HG02588 (cell line): ENCODE measurements around the gene NRP1.
"Not testable (repeated sequence)": the region's sequence is repeated elsewhere in the genome, so short reads cannot be mapped to it uniquely, and the experiment has no call there.

Source experiments
- ATAC-seq: cut with Tn5 transposase; IDR thresholded peaks from one replicate; pipeline ENCODE4 v1.9.1; 2021; ENCODE audit warnings: mild to moderate bottlenecking, moderate library complexity; ENCODE audit not compliant: unreplicated experiment

Gene NRP1

DNA sequence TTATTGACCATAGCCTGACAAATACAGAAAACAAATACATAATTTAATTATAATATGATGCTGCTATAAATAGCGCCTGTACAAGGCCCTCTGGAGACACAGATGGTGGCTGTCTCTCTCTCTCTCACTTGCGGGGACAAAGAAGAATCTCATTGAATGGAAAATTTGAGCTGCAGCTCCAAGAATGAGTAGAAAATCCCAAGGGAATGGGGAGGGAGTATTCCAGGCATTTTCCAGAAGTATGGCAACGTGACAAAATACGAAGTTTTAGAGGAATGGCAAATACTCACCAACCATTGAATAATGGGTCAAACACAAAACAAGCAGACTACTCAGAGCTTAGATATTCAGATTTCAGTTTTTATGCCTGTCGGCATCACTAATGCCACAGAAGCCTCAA, 179.9 kb downstream of the NRP1 start:
- ATAC-seq: no peak

DNA sequence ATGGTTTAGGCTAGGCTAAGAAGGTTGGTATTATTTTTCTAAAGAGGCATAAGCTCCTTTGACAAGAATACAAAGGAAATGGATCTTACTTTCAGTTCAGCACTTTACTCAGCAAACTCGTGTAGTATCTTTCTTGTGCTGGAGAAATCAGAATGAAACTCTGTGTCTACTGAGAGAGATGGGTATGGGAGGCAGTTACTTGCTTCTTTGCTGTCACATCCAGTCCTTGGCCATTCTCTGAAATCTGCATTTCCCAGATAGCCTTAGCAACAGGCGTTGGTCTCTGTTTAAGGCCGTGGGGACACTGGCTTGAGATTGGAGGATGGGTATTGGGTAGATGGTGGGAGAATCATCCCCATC, 180.5 kb downstream of the NRP1 start:
- no peak for ATAC-seq

DNA sequence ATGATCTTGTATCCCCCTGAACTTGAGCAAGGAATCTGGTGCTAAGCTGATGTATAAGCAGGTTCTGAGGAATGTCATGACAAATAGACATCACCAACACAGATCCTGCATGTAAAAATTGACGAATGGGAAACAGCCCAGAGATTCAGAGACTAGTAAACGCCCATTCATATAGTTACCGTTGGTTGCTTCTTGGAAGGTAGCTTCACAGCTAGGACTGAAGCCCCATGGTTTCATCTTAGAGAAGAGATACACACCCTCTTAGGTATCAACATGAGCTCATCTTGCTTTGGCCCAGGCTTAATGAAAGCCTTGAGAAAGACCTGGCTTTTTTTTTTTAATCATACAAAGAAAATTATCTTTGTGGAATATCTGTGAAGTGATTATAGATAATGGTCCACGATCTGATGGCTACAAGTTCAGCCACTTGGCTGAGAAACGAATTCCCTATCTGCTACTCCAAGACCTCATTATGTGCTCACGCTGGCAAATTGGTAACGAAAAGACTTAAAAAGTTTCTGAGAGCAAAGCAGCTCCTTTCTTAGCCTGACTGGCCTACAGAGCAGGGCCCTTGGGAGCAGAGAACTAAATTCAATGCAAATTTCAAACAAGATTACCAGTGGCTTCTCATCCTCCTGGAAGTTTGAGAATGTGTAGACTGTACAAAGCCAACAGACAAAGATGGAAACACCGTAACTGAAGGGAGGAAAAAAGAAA, 181.1 kb downstream of the NRP1 start:
- ATAC-seq: no peak

DNA sequence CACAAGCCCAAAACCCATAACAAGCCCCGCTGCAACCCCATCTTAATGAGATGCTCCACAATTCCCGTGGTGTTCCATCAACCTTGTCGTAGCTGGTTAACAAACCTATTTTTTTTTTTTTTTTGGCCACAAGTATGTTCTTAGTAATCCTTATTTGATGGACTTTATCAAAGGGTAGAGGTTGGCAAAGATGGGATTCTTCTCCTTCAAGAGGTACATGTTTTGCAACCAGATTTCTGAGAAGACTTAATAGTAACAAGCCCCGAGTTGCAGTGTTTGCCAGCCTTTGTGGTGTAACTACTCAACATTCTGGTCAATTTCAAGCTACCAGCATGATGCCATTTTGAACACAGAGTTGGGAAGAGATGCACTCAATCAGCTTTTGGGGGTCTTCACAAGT, 181.7 kb downstream of the NRP1 start:
- ATAC-seq: no peak

DNA sequence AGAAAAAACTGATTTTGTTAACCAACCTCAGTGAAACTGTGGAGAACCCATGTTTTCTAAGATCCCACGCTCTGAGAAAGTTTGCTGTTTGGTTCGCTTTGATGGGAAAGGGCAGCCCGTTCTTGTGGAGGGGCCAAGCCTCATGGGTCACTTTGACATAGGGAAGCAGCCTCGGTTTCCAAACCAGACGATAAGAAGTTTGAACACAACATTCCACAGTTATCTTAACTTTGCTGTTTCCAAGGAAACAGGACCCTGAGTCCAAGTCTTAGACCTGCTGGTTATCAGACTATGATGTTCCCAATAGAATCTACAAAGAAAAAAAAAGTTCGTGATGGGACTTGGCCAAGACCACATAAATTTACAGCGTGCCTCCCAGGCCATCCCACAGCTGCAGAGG, 182.3 kb downstream of the NRP1 start:
- ATAC-seq: no peak

DNA sequence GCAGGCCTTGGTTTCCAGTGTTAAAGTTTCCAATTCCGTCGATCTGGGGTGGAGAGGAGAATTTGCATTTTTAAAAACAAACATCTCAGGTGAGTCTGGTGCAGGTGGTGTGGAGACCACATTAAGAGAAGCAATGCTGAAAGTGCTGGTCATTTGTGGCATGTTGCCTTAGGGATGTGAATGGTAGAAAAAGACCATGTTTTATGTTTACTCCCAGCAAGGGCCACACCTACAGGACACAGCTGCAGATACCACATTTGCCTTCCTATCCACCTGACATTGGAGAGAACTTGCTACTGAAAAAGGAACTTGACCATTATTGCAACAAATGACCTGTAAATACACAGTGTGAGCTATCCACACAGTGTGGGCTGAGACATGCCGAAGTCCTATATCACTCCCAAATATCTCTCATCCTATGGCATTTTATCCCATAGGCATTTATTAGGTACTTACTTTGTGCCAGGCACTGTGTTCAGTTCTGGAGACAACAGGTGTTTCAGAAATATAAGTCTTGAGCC, 183.1 kb downstream of the NRP1 start:
- ATAC-seq: peak; percentile 47

DNA sequence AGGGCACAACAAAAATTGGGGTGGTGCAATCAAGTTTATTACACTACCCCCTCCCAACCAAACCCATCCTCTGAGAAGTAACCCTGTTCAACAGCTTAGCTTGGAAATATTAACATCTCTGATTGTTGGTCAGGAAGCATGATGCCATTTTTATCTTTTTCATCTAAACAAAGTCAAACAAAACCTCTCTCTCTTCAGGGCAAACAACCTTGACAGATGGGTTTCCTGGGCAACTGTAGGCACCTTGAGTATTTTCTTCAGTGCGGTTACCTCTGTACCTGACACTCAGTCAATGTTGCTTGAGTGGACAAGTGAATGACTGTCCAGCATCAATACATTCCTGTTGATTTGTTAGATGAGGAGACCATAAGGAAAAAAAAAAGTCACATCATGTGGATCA, 183.6 kb downstream of the NRP1 start:
- no peak for ATAC-seq

DNA sequence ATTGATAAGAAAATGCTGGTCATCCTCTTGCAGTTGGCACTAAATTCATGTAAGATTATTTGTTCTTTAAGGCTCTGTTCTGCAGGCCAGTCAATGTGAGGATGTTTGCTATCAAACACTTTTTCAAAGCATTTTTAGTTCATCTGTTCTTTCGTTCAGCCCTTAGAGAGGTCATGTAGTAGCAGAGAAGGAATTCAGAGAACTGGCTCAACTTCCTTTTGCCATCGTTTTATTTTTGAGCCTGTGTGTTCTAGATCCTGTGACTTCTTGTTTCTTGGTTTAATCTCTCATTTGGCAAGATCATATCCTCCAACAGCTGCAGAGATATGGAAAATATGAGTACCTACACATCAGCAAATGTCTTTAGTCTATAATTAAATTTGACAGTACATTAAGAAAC, 184.3 kb downstream of the NRP1 start:
- no peak for ATAC-seq

DNA sequence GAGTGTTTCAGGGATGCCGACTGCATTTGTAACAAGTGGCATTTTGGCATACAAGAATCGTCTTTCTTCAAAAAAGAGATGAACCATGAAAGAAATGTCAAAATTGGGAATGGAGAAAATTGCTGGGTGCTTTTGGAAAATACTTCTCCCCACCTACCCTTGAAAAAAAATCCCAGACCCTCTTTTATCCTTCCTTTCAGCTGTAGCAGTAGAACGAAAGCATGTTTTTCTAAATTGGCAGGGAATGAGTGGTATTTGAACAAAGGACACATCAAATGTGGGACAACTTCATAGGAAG, 187.5 kb downstream of the NRP1 start:
- ATAC-seq: no peak

DNA sequence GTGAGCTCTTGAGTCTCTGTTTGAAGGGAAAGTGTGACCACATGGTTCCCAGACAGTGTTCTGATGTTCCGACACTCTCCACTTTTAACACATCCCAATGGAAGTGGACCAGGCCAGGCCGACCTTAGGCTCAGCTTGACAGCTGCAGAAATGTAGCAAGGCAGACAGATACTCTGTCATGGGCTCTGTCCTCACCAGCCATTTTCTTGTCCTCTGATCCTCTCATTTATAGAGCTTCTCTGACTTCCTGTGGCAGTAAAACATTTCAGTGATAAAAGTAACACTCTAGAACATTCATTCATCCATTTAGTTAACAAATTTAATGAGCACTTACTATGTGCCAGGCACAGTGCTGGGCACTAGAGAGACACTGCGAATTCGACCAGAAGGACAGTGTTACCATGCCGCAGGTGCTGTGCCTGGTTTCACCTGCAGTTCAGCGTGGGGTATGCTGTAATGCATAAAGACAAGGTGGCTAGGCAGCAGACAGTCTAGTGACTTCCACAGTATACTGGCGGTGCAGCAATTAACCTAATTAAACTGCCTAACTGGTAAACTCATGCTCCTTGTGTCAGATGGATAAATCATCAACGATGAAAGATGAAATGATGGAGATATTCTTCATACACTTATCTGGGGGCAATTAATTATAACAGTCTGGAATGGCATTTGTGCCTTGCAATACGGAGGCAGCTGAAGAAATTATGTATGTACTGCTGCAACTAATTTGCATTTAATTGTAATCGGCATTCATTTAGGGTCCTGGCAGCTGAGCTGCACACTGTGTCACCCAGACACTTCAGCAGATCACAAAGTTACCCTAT, 188.1 kb downstream of the NRP1 start:
- ATAC-seq: no peak

DNA sequence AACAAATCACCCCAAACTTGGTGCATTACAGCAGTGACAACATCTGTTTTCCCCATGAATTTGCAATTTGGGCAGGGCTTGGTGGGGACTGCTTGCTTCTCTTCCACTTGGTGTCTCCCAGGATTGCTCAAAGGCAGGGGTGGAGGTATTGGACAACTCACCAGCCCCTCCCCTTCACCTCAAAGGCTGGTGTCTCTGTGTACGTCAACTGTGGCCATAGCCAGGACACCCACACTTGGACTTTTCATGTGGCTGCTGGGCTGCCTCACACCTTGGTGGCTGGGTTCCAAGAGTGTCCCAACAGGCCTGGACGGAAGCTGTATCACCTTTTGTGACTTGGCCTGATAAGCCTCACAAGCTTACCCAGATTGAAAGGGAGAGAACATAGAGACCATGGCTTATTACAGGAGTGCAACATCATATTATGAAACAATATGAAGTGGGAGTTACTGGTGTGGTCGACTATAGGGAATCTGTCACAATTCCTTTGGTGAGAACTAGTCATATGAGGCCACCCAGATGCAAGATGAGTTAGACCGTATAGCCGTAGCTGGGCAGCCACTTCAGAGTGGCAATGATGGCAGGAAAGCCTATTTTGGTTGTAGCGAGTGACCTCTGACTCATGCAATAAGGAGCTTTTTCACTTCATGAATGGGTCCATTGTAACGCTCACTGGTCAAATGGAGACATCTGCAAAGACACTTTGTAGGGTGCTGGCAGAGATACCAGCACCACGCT, 188.8 kb downstream of the NRP1 start:
- no peak for ATAC-seq

DNA sequence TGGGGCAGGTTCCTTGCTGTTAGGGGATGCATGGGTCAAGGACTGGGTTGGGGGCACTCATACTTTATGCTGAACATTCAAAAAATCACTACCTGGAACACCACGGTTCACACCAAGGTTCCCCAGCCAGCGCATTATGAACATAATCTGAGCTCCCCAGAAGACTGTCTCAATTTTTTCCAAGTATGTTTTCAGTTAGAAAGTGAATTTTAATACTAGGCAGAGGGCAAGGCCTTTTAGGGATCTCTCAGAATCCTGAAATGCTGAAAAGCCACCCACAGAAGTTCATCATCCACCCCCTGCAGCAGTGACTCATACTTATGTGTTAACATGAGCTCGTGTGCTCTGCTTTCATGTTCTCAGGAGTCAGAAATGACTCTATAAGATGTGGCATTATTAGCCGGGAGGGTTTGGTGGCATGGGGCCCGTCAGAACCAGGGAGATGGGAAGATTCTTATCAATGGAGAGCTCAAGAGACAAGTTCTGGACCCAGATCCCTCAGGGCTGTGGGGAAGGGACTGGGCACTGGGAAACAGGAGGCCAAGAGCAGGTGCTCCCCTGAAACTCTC, 191.2 kb downstream of the NRP1 start:
- ATAC-seq: peak; percentile 49

DNA sequence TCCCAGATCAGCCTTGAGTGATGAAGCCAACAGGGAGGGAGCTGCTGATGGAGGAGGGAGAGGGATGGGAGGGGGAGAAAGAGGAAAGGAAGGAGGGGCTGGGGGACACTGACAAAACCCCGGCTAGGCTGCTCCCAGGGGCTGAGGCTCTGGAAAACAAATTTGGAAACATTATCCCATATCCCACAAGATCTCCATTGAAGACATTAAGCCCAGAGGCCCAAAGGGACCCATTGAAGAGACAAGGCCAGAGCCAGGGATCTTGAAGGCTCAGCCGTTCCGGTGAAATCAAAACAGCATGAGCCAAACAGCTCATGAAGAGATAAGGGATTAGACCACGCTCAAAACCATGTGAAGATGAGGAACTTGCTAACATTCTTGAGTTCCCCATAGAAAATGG, 192.2 kb downstream of the NRP1 start:
- no peak for ATAC-seq

DNA sequence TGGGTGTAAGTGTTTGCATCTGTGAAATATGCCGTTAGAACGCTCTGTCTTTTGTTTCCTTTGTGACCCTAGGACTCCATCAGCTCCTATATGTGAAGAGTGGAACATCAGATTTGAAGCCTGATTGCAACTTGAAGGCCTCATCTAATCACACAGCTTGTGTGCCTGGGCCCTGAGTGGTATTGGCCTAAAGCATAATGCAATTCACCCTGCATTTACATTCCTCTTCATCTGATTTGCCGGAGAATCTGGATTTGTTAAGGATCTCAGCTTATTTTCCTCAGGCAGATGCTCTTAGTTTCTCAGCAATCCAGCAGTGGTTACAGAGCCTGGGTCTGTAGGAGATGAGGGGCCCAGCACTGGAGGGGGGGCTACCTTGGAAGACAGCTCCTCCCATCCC, 193.2 kb downstream of the NRP1 start:
- no peak for ATAC-seq

DNA sequence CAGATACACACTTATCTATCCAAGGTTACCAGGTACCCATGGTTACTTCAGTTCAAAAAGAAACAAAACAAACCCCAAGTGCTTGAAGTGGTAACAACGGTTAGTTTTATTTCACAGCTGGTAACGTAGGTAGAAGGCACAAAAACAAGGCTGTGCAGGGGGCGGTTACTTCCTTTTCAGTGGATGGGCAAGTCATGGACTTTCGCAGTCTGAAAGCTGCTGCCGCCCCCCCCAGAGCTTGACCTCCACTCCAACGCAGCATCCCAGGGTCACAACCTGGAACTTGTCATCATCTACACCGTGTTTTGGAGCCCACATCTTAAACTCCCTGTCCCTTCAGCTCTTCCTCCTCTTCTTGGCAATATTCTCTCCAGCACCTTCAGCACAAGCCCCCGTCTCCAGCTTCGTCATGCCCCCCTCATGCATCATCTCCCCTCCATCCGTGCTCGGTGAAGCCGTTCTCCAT, 195.3 kb downstream of the NRP1 start:
- ATAC-seq: no peak

DNA sequence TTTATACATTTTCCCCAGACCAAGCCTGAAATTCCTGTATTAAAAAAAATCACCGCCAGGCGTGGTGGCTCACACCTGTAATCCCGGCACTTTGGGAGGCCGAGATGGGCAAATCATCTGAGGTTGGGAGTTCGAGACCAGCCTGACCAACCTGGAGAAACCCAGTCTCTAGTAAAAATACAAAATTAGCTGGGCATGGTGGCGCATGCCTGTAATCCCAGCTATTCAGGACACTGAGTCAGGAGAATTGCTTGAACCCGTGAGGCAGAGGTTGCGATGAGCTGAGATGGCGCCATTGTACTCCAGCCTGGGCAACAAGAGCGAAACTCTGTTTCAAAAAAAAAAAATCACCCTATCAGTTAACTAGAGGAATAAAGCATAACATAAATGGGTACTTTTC, 195.8 kb downstream of the NRP1 start:
- ATAC-seq: not testable (repeated sequence)

DNA sequence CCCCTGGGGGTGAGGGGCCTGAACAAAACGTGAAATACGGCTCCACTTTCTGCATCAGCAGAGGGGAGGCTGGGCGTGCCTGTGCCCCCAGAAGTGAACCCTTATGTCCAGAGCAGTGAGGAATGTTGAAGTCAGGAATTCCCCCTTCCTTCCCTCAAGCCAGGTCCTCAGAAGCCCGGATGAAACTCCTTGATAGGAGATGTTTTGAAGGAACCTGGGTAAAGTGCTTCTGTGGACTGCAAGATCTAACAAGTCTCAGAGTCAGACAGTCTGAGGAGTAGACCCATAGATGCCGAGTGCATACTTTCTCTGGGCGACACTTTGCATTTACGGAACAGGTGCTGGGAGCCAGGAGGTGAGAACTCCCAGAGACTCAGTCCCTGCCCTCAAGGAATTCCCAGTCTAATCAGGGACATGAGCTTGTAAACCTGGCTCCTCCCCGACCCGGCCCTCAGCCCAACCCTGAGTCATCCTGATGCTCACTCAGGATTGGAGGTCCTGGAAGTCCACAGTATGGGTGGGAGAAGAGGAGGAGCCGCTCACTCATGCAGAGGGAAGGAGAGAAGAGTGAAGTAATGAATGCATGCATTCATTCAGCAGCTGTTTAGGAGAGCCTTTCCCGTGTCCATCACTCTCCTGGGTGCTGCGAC, 197.0 kb downstream of the NRP1 start:
- no peak for ATAC-seq

DNA sequence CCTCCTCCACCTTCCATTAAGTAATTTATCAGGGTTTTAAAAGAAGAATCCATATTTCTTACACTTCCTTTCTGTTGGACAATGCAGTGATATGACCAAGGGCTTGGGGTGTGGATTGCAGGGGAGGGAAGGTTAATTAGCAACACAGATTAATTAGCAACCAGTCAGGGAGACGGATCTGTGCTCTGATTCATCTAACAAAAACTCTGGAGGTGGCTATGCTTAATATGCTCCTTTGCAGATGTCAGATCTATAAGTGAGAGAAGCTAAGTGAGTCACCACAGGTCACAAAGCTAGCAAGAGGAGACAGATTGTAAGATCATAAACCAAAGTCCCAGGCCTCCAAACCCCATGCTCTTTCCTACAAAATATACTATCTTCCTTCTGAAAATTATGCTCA, 197.7 kb downstream of the NRP1 start:
- no peak for ATAC-seq

DNA sequence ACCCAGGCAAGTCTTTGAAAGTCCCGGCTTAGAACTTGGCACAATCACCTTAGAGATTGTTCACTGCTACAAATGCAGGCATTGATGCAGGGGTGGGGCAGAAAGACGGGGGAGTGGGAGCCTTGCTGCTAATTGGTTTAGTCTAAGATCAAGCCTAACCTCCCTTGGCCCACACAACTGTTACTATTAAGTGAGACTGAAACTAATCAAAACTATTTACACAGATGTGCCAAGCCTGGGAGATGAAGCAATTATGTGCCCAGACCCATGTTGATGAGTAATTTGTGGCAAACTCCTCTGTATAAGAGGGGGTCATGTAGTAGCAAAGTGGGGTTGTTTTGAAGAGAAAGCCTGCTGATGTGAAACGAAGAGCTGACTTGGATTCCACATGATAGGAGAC, 198.2 kb downstream of the NRP1 start:
- no peak for ATAC-seq

DNA sequence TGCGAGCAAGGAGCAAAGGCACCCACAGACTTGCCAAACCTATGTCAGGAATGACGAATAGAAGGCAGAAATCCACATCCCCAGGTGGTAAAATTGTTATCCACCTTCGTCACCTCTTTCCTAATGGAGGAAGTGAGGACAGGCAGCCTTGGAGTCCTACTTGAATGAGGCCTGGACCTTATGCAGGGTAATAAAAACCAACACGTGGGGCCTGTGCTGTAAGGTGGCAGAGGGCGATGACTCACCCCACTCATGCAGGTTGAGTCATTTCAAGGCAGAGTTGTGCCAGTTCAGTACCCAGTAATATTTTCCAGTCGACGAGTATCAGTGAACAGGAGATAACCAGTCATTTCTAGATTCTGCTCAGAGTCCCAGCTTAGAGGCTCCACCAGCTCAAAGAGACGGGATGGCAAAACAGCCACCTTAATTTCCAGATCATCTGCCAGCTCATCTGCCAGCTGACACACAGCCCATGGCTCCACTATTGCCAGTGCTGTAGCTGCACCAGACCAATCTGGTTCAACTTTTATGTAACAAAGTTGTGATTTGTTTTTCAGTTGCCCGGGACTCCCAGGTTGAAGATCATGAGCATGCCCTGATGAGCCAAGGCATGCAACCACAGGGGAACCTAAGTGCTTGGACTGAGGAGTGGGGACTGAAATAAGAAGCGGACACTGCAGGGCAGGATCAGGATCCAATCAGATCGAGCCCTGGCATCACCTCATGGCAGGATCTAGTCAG, 200.3 kb downstream of the NRP1 start:
- ATAC-seq: peak; percentile 75
